K562 (cell line): ENCODE data around the gene ANKRD65. TPM values are rescaled to one million over a fixed set of nuclear protein-coding genes. Genes with fewer than 3 reads are reported as not detected.

Experiments
- ETS2 ChIP-seq: IDR thresholded peaks from 2 replicates; pipeline ENCODE4 v1.6.1; 2016; ENCODE audit warnings: borderline replicate concordance, missing genetic modification characterization, mild to moderate bottlenecking, moderate library complexity, missing compliant biosample characterization; ENCODE audit not compliant: poor library complexity, severe bottlenecking
- GABPB1 ChIP-seq: sonication (generic); formaldehyde crosslinking; IDR thresholded peaks from 2 replicates; pipeline ENCODE4 v1.8.0; 2022; ENCODE audit warnings: mild to moderate bottlenecking, missing genetic modification reagents
- MGA ChIP-seq: fragments of 450-650 bp; IDR thresholded peaks from 2 replicates; pipeline ENCODE4 v1.6.1; 2016; ENCODE audit warnings: mild to moderate bottlenecking, moderate library complexity
- MXD1 ChIP-seq: fragments of 250-450 bp; sonication (Bioruptor Pico); IDR thresholded peaks from 2 replicates; pipeline ENCODE4 v1.8.0; 2021; ENCODE audit warnings: borderline replicate concordance, mild to moderate bottlenecking, moderate library complexity; ENCODE audit not compliant: poor library complexity, severe bottlenecking
- RBM25 ChIP-seq: fragments of 200-400 bp; formaldehyde crosslinking; IDR thresholded peaks from 2 replicates; pipeline ENCODE4 v1.6.1; 2018; ENCODE audit warnings: low read length, low read depth, moderate library complexity; ENCODE audit not compliant: severe bottlenecking
- TFAP4 ChIP-seq: sonication (generic); formaldehyde crosslinking; IDR thresholded peaks from 2 replicates; pipeline ENCODE4 v1.8.0; 2022; ENCODE audit warnings: missing genetic modification reagents, mild to moderate bottlenecking, moderate library complexity, borderline replicate concordance
- VEZF1 ChIP-seq: fragments of 200-800 bp; sonication (Bioruptor generic); IDR thresholded peaks from 2 replicates; pipeline ENCODE4 v1.6.1; 2017; ENCODE audit warnings: missing genetic modification characterization, missing compliant biosample characterization
- ZFP1 ChIP-seq: fragments of 450-650 bp; formaldehyde crosslinking; IDR thresholded peaks from 2 replicates; pipeline ENCODE4 v1.4.0; 2020; ENCODE audit warnings: mild to moderate bottlenecking, mixed read lengths
- ZNF511 ChIP-seq: sonication (generic); formaldehyde crosslinking; IDR thresholded peaks from 2 replicates; pipeline ENCODE4 v1.8.0; 2022; ENCODE audit warnings: mild to moderate bottlenecking, missing genetic modification reagents
- polyA plus RNA-seq, 8 experiments: library from polyadenylated mRNA; depleted of rRNA in 4 of 8; stranded (reverse) in 5 of 8; unstranded in 3 of 8; fragments of >200 nt; fragmentation: Nextera tagmentation in 2 of 8; fragmentation: Illumina TruSeq in 1 of 8; extraction: Ambion mirVana in 2 of 8; extraction: Trizol in 1 of 8; gene quantifications; 2 replicates each; pipeline versions ENCODE4 v1.2.1 to v1.2.3, GENCODE V29; 2011 to 2014; ENCODE audit warnings: inconsistent platforms in 1 of 8, missing spikeins in 1 of 8
- total RNA-seq, 7 experiments: library from RNA; depleted of rRNA in 6 of 7; stranded (reverse); fragments of >200 nt in 6 of 7; fragmentation: Illumina TruSeq in 2 of 7; extraction: Trizol in 2 of 7; gene quantifications; 2 replicates each; pipeline versions ENCODE4 v1.2.1 to v1.2.3, GENCODE V29; 2011 to 2021; ENCODE audit warnings: low replicate concordance in 1 of 7

ANKRD65 gene
- total and polyA plus RNA-seq, 9 of the 15 experiments (the other 6 are each of a cell fraction or from before 2014, with no cell fraction given) = not detected

GRCh38 chr1:1397839-1398523 is 23.1 kb downstream of the ANKRD65 start (continued):
- TF ChIP-seq MXD1 (CRISPR knock-in tag) (peak; percentile 40), RBM25 (peak; percentile 84), ZFP1 (no peak), TFAP4 (CRISPR knock-in tag) (peak; percentile 93), MGA (peak; percentile 54), ZNF511 (CRISPR knock-in tag) (no peak), VEZF1 (CRISPR knock-in tag) (no peak), ETS2 (no peak), GABPB1 (CRISPR knock-in tag) (no peak; the same call in 1 of the 2 replicates)
